PC-3 (cell line): ENCODE data around the gene DLG5. TPM values are rescaled to one million over a fixed set of nuclear protein-coding genes. Genes with fewer than 3 reads are reported as not detected.

Experiments used
- ATAC-seq: fragments of 200-7000 bp; cut with Tn5 transposase; 2 replicates; pipeline ENCODE4 v1.9.1; 2020; ENCODE audit warnings: mild to moderate bottlenecking, moderate library complexity
- BruUV-seq: library from RNA; stranded (reverse); fragments of 400-500 nt; replicated peaks from 2 replicates; lab custom pipeline; 2021; lab: Mats Ljungman, UMichigan
- CTCF ChIA-PET: fragments of 300-600 bp; sonication (Branson Sonifier 250); formaldehyde crosslinking; loops from one replicate; lab custom pipeline; 2022; ENCODE audit warnings: antibody characterized with exemption; lab: Charles Lee
- POLR2A ChIA-PET: fragments of 300-600 bp; sonication (Branson Sonifier 250); formaldehyde crosslinking; loops from one replicate; lab custom pipeline; 2022; ENCODE audit warnings: antibody characterized with exemption; ENCODE audit not compliant: unreplicated experiment; lab: Charles Lee
- DNase-seq: peaks from one replicate; pipeline ENCODE4 v3.0.0-alpha.2; 2015
- H2AFZ ChIP-seq: fragments of 300-600 bp; sonication (generic); 2 replicates; pipeline ENCODE4 v1.6.0; 2016; ENCODE audit warnings: antibody characterized with exemption, low read length
- H3F3A ChIP-seq: fragments of 300-600 bp; sonication (generic); one replicate; pipeline ENCODE4 v1.6.0; 2017; ENCODE audit warnings: antibody characterized with exemption, low read length, control low read depth, mild to moderate bottlenecking; ENCODE audit not compliant: unreplicated experiment
- H3K27ac ChIP-seq: fragments of 300-600 bp; sonication (generic); 2 replicates; pipeline ENCODE4 v1.5.1; 2016; ENCODE audit warnings: mild to moderate bottlenecking, low read length
- H3K27me3 ChIP-seq: fragments of 300-600 bp; sonication (generic); 2 replicates; pipeline ENCODE4 v1.6.1; 2016; ENCODE audit warnings: low read length, mixed read lengths
- H3K36me3 ChIP-seq: fragments of 300-600 bp; sonication (generic); 2 replicates; pipeline ENCODE4 v1.6.1; 2016; ENCODE audit warnings: low read depth, mixed run types, low read length, mixed read lengths
- H3K4me1 ChIP-seq: fragments of 300-600 bp; sonication (generic); 2 replicates; pipeline ENCODE4 v1.5.1; 2016; ENCODE audit warnings: low read length; ENCODE audit not compliant: insufficient read depth
- H3K4me2 ChIP-seq: fragments of 300-600 bp; sonication (generic); 2 replicates; pipeline ENCODE4 v1.6.0; 2016; ENCODE audit warnings: low read length
- H3K4me3 ChIP-seq: fragments of 300-600 bp; sonication (generic); 2 replicates; pipeline ENCODE4 v1.5.1; 2016; ENCODE audit warnings: mild to moderate bottlenecking, low read length, mixed read lengths
- H3K79me2 ChIP-seq: fragments of 300-600 bp; sonication (generic); 2 replicates; pipeline ENCODE4 v1.6.1; 2017; ENCODE audit warnings: low read length, mixed read lengths
- H3K9ac ChIP-seq: fragments of 300-600 bp; sonication (generic); 2 replicates; pipeline ENCODE4 v1.6.0; 2016; ENCODE audit warnings: mild to moderate bottlenecking, low read length
- H3K9me2 ChIP-seq: fragments of 300-600 bp; sonication (generic); replicated peaks from 2 replicates; pipeline ENCODE4 v1.6.1; 2016; ENCODE audit warnings: mixed run types, low read length, mixed read lengths
- H3K9me3 ChIP-seq: fragments of 300-600 bp; sonication (generic); 2 replicates; pipeline ENCODE4 v1.6.1; 2016; ENCODE audit warnings: low read length, mixed read lengths
- H4K20me1 ChIP-seq: fragments of 300-600 bp; sonication (generic); 2 replicates; pipeline ENCODE4 v1.6.1; 2016; ENCODE audit warnings: low read length, mixed read lengths
- CTCF ChIP-seq: fragments of 300-600 bp; sonication (generic); conservative IDR thresholded peaks from 2 replicates; pipeline ENCODE4 v1.5.1; 2017; ENCODE audit warnings: antibody characterized with exemption, low read depth, mild to moderate bottlenecking, low read length
- EZH2 ChIP-seq: fragments of 300-600 bp; sonication (generic); IDR thresholded peaks from one replicate; pipeline ENCODE4 v1.6.1; 2017; ENCODE audit warnings: antibody characterized with exemption, mild to moderate bottlenecking, low read length; ENCODE audit not compliant: unreplicated experiment
- EZH2phosphoT487 ChIP-seq: fragments of 300-600 bp; sonication (generic); IDR thresholded peaks from 2 replicates; pipeline ENCODE4 v1.6.1; 2018; ENCODE audit warnings: mild to moderate bottlenecking, antibody characterized with exemption, low read length, borderline replicate concordance
- intact Hi-C: fragments of 100-400 bp; cut with micrococcal nuclease; formaldehyde crosslinking; loops from 2 replicates; pipeline ENCODE4 v1.9.0; 2023
- total RNA-seq: library from RNA; depleted of rRNA; stranded (reverse); fragments of >200 nt; gene quantifications from 2 replicates; pipeline ENCODE4 v1.2.3, GENCODE V29; 2014

Gene DLG5
- total RNA-seq, 1 experiment from 2014 or later, result 118 TPM

DNA sequence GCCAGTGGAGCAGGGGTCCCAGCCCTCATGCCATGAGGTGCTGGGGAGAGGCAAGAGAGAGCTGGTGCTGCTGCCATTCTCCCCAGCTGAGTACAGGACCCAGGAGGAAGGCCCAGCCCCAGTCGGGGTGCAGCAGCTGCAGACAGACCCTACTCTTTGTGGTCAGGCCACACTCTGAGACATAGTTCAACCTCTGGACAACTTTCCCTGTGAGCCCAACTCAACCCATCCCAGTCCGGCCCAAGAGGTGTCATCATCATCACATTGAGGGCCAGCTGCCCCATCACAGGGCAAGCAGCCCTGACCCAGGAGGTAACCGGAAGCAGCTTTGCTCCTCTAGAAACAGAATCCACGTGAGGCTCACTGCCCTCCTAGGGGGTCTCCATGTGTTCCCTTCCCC lies 155.1 kb downstream of the DLG5 start:
- Histone ChIP-seq H3K4me2 (no peak overlapping the region), H3K4me1 (no peaks in the 10 kb centered on the region), H3K9ac (no peak overlapping the region), H3K79me2 (no peaks in the 10 kb centered on the region), H3K4me3 (no peak overlapping the region), H3K27me3 (no peaks in the 10 kb centered on the region), H3F3A (no peaks in the 10 kb centered on the region), H2AFZ (no peak overlapping the region), H4K20me1 (no peaks in the 10 kb centered on the region), H3K9me3 (peaks cover 4% of the 10 kb centered on the region), H3K36me3 (peaks cover 4% of the 10 kb centered on the region; the same call in 1 of the 2 replicates), H3K27ac (no peak overlapping the region), H3K9me2 (no peaks in the 10 kb centered on the region)
- DNase-seq (no peak), ATAC-seq (no peak)
- CTCF ChIA-PET, result interaction anchor here (0.7 kb wide), 1 partner anchor 54 kb away, joined by 4 read pairs; no protein-coding TSS in a partner anchor
- TF ChIP-seq EZH2phosphoT487 (no peak), CTCF (no peak), EZH2 (no peak)
- no TSS peak for BruUV-seq
- intact Hi-C loops, result no loop called here
- POLR2A ChIA-PET, result no interaction called here

GRCh38 chr10:77770868-77771175 lies 155.7 kb downstream of the DLG5 start:
- POLR2A ChIA-PET, result no interaction called here
- Histone ChIP-seq H3K36me3 (no peaks in the 10 kb centered on the region), H3K9ac (no peak overlapping the region), H3K9me2 (no peaks in the 10 kb centered on the region), H3K9me3 (no peaks in the 10 kb centered on the region), H3K27ac (no peak overlapping the region), H2AFZ (no peak overlapping the region), H3K79me2 (no peaks in the 10 kb centered on the region), H4K20me1 (no peaks in the 10 kb centered on the region), H3K4me2 (no peak overlapping the region), H3K4me3 (no peak overlapping the region), H3F3A (no peaks in the 10 kb centered on the region), H3K27me3 (no peaks in the 10 kb centered on the region), H3K4me1 (no peaks in the 10 kb centered on the region)
- intact Hi-C loops, result no loop called here
- DNase-seq (no peak), ATAC-seq (no peak)
- no TSS peak for BruUV-seq
- CTCF ChIA-PET, result interaction anchor here (0.5 kb wide), 1 partner anchor 51 kb away, joined by 3 read pairs; no protein-coding TSS in a partner anchor
- TF ChIP-seq EZH2 (no peak), EZH2phosphoT487 (no peak), CTCF (no peak)

DNA sequence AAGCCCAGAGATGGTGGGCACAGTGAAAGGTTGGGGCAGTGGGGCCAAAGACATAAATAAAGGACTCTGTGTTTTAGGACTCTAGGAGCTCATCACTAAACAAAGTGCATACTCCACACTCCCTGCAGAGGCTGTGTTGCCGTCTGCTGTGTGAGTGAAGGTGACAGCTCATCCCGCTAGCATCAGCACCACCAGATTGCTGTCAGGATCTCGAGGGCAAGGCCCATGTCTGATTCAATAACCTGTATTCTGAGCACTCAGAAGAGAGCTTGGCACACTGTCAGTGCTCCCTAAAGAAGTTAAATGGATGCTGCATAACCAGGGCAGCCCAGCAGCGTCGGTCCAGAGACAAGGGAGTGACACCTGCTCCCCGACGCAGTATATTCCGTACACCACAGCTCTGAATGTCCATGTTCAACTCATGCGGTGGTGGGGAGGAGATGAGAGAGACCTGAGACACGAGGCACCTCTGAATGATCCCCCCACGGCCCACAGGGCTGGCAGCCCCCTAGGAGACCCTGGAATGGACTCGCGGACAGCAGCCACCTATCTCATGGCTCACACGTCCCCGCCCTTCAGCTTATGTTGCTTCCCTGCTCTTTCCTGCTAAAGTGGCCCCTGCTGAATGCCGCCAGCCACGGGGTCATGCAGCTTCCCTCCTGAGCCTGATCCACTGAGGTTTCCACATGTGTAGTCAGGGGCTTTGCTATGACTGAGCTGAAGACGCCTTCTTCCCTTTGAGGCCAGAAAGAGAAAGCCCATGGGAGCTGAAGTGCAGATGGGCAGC lies 156.3 kb downstream of the DLG5 start:
- H4K20me1 ChIP-seq, result no peaks in the 10 kb centered on the region
- no peaks in the 10 kb centered on the region for H3K79me2 ChIP-seq
- no peak overlapping the region for H3K4me3 ChIP-seq
- H3K36me3 ChIP-seq, result no peaks in the 10 kb centered on the region
- intact Hi-C loops, result no loop called here
- H3K27ac ChIP-seq, result no peak overlapping the region
- H3K27me3 ChIP-seq, result no peaks in the 10 kb centered on the region
- DNase-seq (no peak), ATAC-seq (peak; percentile 6; the same call in 1 of the 2 replicates)
- H3K4me2 ChIP-seq, result no peak overlapping the region
- no peak for TF ChIP-seq CTCF
- H3K9ac ChIP-seq, result no peak overlapping the region
- ChIA-PET POLR2A (no interaction called here), CTCF (interaction anchor here (0.5 kb wide), 1 partner anchor 50 kb away, joined by 3 read pairs; no protein-coding TSS in a partner anchor)
- no peak overlapping the region for H2AFZ ChIP-seq
- BruUV-seq, result no TSS peak
- no peaks in the 10 kb centered on the region for H3K9me3 ChIP-seq
- H3K4me1 ChIP-seq, result no peaks in the 10 kb centered on the region
- no peaks in the 10 kb centered on the region for H3F3A ChIP-seq
- no peaks in the 10 kb centered on the region for H3K9me2 ChIP-seq
